ENCODE measurements around the gene SEC63.
"Not testable (repeated sequence)": the region's sequence is repeated elsewhere in the genome, so short reads cannot be mapped to it uniquely, and the experiment has no call there.

Gene SEC63

GRCh38 chr6:107971181-107971580, 13.2 kb upstream of the SEC63 start:
- DNase-seq = no peak

GRCh38 chr6:107970255-107970654, 12.2 kb upstream of the SEC63 start:
- no peak for DNase-seq

- no peak for DNase-seq
These were observed 10.1 kb upstream of the SEC63 start for GRCh38 chr6:107968081-107968480.

- DNase-seq = no peak
These were observed 7.7 kb upstream of the SEC63 start for GRCh38 chr6:107965746-107966145.

- DNase-seq = no peak
These were observed 4.7 kb upstream of the SEC63 start for GRCh38 chr6:107962723-107963122.

- no peak for DNase-seq
These were observed 1.4 kb upstream of the SEC63 start for GRCh38 chr6:107959392-107959791.

GRCh38 chr6:107958689-107959362, 818 bp upstream of the SEC63 start:
- DNase-seq = not testable (repeated sequence)

- peak; percentile 71 for DNase-seq
These were observed 600 bp downstream of the SEC63 start for GRCh38 chr6:107957308-107957908.

GRCh38 chr6:107956586-107957307, 1.3 kb downstream of the SEC63 start:
- DNase-seq = peak; percentile 8

- DNase-seq = no peak
These were observed 1.8 kb downstream of the SEC63 start for GRCh38 chr6:107956181-107956580.

- DNase-seq = not testable (repeated sequence)
These were observed 4.1 kb downstream of the SEC63 start for GRCh38 chr6:107953858-107954414.

- no peak for DNase-seq
These were observed 14.2 kb downstream of the SEC63 start for GRCh38 chr6:107943626-107944439.

GRCh38 chr6:107942142-107942541, 15.9 kb downstream of the SEC63 start:
- no peak for DNase-seq

- no peak for DNase-seq
These were observed 16.4 kb downstream of the SEC63 start for GRCh38 chr6:107941627-107942026.

GRCh38 chr6:107941199-107941598, 16.8 kb downstream of the SEC63 start:
- DNase-seq = no peak

- not testable (repeated sequence) for DNase-seq
These were observed 21.1 kb downstream of the SEC63 start for GRCh38 chr6:107936910-107937292.

- no peak for DNase-seq
These were observed 21.7 kb downstream of the SEC63 start for GRCh38 chr6:107936162-107936909.

GRCh38 chr6:107934229-107934628, 23.8 kb downstream of the SEC63 start:
- not testable (repeated sequence) for DNase-seq

- no peak for DNase-seq
These were observed 25.4 kb downstream of the SEC63 start for GRCh38 chr6:107932580-107932979.

- DNase-seq = no peak
These were observed 26.1 kb downstream of the SEC63 start for GRCh38 chr6:107931894-107932293.

- DNase-seq = no peak
These were observed 29.0 kb downstream of the SEC63 start for GRCh38 chr6:107928984-107929383.

Data from CD4-positive, alpha-beta T cell treated with Interleukin-21 for 1 hour (primary cell).